SKM-1 treated with dmso at 0.1 percent for 144 hours (cell line): Measurements from ENCODE around the gene ETV5.

Experiments used
- DNase-seq: peaks from one replicate; lab custom pipeline; 2025; ENCODE audit not compliant: unreplicated experiment; lab: John Stamatoyannopoulos, UW

The ETV5 gene

DNA sequence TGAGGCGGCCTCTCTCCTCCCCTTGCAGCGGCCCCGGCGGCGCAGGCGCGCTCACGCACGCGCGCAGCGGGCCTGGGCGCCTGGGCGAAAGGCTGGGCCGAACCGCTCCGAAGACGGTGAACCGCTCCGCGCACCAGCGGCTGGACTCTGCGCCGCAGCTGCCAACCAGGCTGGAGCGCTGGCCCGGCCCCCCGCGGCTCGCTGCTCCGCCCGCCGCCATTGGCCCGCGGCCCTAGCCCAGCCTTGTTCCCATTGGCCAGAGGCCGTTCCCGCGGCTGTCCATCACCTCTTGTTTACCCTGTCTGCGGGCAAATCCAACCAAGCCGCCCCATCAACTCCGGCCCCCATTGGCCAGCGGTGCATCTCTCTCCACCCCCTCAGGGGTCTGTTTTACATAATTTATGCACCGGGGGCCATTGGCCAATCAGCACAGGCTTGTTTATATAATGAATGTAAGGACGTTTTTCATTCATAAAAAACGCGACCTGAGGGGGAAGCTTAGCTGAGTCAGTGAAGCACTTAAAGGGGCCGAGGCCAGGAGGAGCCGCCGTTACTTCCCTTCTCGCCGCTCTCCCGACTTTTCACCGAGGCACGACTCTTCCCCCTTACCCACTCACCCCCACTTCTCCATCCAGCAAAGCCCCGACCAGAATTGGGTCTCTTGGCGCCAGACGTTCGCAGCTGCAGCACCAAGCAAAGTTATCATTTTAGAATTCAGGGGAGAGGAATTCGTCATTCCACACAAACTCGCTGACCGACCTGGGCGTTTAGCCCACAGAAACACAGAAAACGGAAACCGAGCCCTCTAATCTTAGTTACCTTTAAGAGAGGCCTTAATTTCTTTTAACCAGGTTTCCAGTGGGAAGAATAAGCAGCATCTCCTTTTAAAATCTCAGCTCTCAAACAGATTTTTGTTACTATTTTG, at the start of gene ETV5:
TSS of gene ETV5 (minus strand) at position 149 of the 925 bp plus-strand sequence. CDS start 3,221 bp downstream, outside the sequence.
- DNase-seq, result peak; percentile 99

DNA sequence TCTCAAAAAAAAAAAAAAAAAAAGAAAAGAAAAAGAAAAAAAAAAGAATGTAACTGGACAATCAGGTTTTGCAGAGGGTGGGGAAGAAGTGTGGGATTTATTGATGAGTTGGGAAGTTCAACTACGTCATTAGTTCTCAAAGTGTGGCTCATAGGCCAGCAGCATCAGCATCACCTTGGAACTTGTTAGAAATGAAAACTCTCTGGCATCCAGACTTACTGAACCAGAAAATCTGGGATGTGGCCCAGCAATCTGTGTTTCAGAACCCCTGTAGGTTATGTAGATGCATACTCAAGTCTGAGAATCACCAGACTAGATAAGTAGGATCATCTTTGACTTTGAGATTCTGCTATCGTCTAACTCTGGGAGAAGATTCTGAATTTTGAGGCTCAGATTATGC, 45.8 kb upstream of the ETV5 start:
- no peak for DNase-seq

DNA sequence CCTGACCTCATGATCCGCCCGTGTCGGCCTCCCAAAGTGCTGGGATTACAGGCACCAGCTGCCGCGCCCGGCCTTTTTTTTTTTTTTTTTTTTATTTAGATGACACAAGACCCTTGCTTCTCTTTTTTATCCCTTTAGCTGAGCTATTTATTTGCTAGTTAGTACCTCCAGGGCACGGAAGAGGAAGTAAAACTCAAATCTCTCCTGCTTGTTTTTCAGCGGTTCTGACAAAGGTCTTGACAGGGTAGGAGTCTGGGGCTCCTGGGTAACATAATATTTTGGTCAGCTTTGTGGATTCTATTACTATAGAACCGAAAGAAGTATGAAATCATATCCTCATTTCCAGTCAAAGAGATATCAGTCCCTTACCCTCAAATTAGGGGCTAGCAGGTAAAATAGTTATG, 44.0 kb upstream of the ETV5 start:
- DNase-seq, result peak; percentile 89

DNA sequence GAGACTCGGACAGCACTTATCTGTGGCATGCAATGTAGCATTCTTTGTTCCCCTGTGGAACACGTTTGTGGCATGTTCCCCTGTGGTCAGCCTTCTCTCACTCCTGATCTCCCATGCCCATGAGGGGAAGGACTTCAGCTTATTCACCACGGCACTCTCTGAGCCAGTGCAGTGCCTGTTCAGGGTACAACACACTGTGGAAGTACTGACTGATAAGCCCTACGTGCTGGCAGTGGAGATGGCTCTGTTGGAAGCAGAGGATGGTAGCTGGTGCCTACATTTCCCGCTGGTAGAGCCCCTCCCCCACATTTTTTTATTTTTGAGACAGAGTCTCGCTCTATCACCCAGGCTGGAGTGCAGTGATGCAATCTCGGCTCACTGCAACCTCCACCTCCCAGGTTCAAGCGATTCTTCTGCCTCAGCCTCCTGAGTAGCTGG, 43.5 kb upstream of the ETV5 start:
- DNase-seq, result no peak

DNA sequence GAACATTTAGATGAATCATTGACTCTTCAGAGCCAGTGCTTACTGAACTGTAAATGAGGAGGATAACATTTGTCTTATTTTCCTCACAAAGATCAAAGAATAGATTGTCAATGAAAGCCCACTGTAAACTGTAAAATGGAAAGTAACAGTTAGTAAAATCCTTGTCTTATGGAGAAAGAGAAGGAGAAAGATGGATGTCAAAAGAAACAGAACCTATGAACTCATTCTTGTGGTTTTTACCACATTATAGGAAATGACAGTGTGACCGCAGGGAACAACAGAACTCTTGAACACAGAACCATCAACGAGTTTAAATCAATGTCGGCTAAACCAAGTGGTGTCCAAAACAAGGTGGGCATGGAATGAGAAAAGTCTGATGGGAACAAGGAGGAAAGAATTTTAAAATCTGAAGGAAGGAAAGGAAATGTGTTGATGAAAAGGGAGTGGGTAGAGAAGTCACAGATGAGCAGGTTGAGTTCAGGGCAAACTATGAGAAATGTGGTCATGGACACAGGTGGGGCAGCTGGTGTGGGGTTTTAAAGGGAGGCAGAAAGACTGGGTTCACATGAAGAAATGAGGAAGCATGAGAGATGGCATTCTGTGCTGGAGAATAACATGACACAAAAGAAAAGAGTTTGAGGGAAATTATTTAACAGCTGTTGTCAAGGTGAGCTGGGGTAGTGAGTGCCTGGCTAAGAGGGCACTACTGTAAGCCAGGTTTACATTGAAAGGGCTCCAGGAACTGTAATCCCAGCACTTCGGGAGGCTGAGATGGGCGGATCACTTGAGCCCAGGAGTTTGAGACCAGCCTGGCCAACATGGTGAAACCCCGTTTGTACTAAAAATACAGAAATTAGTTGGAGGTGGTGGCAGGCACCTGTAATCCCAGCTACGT, 42.4 kb upstream of the ETV5 start:
- DNase-seq, result peak; percentile 74

DNA sequence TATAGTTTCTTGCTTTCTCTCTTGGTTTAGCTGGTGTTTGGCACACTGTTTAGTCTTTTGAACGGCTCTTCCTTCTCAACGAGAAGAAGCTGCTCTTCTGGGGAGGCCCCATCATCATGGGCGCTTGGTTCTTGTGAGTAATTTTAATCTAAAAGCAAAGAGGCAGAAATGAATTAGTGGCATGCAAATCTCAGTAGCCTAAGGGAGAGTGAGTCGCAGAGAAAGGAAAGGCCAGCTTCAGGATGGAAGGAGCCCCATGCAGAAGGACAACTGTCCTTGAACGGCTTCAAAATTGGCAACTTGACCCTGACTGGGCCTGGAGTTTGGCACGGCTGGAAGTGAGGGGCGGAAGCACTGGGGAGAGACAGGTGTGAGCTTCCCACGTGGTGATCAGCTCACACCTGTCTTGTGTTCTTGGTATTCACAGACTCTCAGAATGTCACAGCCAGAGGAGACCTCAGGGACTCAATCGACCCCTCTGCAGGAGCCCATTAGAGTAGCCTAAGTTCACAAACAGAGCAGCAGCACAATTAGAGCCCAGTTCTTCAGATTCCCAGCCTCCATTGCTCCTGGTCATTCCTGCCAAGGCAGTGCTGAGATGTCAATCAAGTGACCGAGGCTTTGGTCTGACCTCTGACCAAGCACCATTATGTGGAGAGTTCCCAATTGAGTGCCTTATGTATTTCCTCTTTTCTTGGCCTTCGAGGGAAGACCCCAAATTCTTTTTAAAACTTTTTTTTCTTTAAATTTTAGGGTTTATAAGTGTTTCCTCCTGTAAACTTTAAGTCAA, 41.3 kb upstream of the ETV5 start:
- no peak for DNase-seq

DNA sequence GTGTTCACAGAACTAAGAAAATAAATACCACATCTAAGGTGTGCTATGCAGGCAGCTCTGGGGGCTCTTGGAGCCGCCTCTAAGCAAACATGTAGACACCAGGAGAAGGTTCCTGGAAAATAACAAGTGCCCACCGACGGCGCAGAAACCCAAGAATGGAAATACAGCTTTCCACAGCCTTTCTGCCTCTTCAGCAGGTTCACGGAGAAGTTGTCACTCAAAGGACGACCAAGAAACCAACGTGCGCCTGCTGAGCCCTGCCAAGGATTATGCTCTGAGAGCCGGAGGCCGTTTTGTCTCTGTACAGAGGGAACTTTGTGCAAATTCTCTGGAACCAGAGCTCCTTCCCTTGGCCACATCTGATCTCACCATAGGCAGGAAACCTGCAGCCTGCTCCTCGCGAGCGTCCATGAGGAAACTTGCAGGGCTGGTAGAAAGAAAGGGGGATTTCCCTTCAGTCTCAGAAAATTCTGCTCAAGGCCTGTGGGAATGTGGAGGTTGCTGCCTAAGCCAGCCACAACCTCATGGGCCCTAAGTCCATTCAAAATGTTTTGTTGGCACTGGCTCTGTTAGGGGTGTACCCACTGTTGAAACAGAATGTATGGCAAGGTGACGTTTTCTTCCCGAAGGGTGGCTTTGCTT, 40.6 kb upstream of the ETV5 start:
- no peak for DNase-seq

DNA sequence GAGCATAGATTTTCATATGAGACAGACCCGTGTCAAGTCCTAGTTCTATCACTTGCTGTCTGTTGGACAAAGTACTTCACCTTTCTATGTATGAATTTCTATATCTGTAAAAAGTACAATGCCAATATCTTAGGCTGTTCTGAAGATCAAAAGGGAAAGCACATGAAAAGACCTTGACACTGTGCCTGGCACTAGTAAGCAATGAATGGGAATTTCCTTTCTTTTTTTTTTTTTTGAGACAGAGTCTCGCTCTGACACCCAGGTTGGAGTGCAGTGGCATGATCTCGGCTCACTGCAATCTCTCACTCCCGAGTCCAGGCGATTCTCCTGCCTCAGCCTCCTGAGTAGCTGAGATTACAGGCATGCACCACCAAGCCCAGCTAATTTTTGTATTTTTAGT, 35.4 kb upstream of the ETV5 start:
- DNase-seq, result no peak

DNA sequence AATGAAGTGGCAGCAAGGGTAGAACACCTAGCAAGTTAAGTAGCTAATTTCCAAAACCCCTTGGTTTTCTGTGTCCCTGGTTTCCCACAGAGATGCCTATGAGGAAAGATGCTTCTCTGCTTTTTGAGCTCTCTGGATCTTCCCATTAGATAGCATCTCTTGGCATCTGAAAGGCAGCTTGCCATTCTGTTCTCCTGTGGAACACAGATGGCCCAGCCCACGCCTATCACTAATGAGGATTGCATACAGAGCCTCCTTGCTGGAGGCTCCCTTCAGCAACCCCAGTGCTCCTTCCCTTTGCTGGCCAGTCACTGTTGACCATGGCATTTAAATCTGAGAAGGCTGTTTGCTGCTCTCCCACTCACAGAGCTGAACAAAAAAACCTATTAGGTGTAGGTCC, 34.4 kb upstream of the ETV5 start:
- no peak for DNase-seq

DNA sequence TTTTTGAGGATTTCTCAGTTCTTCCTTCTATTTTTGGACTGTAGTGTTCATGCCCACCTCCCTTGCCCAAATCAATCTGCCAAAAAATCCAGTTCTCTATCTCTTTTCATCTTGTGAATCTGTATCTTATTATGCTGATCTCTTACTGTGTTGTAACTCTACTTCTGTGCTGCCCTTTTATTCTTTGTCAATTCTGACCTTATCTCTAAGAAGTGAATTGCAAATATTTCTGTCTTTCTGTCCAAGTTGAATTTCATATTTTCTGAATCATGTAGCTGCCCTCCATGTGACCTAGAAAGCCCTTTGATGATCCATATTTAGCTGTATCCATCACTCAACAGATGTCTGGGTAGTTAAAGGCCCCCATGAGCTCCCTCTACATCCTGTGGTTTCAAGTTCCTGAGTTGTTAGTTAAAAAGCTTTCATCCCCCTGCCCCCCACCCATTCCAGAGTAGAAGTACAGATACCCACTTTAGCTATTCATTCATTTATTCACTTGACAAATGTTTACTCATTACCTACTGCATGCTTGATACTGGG, 33.6 kb upstream of the ETV5 start:
- no peak for DNase-seq

DNA sequence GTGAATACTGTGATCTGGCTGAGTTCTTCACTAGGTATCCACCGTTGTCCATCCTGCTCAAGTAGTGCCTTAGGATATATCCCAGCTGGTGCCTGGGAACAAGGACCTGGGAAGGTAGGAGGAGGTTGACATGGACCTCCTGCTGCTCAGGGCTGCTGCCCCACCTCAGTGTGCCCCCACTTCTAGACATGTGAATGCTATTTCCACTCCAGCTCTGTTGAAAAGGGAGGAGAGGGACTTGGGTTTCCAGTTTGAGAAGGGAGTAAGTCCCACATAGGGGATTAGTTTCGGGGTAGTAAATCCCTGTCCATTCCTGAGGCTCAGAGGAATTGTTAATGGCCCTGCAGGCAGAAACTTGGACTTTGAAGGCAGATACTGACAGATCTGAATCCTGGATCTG, 32.9 kb upstream of the ETV5 start:
- DNase-seq, result no peak

DNA sequence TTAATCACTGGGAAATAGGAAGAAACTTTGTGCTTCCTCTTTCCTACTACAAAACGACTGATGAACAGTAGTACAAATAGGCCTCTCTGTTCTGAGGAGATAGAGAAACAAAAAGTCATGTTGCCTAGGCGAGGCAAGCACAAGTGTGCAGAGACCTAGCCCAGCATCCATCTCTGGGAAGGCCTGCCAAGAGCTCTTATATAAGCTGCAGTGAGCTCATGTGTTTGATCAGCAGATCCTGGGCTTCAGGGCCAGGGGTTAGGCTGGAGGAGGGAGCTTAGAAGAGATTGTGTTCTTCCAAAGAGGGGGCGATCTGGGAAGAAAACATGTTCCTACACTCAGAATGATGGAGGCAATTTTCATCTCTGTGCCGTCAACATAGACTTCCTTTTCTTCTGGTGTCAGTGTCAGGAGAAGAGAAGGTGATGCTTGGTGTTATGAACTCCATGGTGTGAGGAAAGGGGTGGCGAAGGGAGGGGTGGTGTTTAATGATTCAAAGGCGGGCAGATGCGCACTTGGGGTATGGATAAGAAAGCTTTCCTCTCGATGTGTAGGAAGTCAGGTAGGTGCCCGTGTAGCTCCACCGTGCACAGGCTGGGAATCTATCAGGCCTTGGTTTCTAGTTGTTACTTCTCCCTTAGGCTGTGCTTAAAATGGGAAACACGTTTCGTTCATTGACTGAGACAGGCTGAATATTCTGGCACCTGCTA, 29.5 kb upstream of the ETV5 start:
- DNase-seq, result no peak

DNA sequence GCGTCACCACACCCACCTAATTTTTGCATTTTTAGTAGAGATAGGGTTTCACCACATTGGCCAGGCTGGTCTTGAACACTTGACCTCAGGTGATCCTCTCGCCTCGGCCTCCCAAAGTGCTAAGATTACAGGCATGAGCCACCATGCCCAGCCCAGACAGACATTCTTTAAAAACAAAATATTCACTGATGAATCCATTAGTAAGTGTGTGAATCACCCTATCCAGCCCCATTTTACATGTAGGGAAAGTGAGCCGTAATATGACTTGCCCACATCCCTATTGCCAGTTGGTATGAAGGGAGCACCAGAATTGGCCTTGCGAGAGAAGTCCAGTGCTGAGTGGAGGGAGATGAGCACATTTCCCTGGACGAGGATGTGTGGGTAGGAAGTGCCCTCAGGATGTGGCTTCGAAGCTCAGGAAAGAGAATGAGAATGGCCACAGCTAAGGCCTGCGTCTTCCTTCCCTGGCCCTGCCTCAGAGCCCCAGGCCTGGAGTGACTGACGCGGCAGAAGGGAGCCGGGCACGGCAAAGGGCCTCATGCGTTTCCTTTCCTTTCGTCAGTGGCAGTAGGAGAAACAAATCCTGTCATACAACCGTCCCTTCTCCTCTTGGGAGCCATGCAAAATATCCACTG, 28.3 kb upstream of the ETV5 start:
- no peak for DNase-seq

DNA sequence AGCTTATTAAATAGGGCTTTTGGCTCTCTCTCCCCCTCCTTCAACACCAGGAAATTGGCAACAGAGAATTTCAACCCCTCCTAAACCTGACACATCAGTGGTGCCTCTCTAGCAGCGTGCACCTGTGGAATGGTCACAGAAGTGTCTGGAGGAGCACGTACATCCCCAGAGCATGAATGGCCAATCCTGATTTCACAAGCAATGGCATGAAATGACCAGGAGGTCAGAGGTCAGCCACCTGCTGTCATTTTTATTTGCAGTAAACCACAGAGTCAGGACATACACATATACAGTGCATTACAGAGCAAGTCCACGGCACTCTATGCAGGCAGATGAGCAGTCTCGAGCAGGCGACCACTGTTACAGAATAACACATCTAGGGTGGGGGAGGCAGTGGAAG, 25.1 kb upstream of the ETV5 start:
- DNase-seq, result no peak

DNA sequence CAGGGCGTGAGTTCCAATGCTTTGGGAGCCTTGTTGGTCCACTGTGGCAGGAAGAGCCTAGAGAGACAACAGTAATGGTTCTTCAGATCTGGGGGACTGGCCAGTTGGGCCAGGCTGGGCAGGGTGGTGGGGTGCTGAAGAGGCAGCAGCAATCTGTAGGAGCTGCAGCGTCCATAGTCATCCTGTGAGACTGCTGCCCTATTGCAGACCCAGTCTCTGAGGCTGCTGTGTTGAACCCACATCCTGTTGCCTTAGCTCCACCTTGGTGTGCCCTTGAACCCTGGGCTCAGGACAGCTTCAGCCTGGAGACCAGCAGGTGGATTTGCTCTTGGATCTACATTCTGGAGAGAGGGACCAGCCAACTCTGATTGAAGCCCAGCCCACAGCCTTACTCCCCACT, 23.6 kb upstream of the ETV5 start:
- no peak for DNase-seq

DNA sequence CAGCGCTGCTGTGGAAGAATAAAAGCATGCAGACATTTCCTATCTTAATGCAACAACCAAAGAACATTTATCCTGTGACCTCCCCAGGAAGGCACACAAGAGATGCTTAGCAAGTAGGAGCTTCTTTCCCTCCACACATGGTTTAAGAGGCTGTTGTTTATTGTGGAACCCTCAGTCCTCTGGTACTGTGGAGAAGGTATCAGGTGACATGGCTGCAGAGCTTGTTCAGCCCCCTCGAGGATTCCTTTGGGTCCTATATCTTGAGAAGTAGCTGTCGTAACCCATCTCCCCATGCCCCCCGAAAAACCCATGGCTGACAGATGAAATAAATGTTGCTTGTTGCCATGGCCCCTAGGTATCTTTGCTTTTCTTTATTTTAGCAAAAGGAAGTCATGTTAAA, 20.3 kb upstream of the ETV5 start:
- no peak for DNase-seq

DNA sequence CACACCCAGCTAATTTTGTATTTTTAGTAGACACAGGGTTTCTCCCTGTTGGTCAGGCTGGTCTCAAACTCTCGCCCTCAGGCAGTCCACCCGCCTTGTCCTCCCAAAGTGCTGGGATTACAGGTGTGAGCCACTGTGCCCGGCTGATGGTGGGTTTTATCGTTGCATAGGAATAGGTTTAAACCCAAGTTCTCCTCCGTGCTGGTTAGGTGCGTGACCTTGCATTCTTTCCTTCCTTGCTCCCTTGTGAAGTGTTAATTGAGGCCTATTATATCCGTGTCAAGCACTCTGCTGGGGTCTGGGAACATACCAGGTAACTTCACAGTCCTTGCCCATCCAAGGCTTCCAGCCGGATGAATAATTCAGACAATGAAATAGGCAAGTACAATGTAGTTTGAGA, 19.3 kb upstream of the ETV5 start:
- no peak for DNase-seq

DNA sequence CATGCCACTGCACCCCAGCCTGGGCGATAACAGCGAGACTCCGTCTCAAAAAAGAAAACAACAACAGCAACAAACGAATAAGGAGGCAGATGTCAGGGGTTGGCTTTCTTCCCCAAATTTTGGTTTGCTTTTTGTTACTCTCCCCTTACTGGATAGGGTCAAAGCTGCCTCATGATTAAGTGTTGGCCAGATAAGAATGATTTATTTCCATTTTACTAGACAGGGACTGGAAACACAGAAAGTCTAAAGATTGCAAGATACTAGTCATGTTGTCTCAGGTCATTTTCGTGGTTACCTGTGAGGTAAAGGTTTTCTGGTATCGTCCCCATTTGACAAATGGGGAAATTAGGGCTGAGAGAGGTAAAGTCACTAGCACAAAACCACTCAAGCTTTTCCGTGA, 18.6 kb upstream of the ETV5 start:
- no peak for DNase-seq

DNA sequence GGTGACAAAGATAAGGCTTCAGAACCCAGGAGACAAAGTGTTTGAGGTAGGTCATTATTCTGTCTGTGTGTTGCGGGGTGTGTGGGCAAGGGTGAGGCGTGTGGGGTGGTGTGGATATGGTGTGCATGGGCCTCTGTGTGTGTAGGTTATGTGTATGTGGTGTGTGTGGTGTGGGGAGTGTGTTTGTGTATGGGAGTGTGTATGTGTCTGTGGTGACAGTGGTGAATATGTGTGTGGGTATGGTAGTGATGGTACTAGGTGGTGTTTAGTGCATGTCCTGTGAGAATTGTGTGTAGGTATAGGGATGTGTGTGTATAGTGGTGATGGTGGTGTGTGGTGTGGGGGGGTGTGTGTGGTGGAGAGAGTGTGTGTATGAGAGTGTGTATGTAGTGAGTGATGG, 16.2 kb upstream of the ETV5 start:
- no peak for DNase-seq
